Neural progenitor cell (in vitro differentiated cells): Measurements from ENCODE around the gene SEMA6C. TPM values are rescaled to one million over a fixed set of nuclear protein-coding genes. Genes with fewer than 3 reads are reported as not detected.
"Not testable (repeated sequence)": the region's sequence is repeated elsewhere in the genome, so short reads cannot be mapped to it uniquely, and the experiment has no call there.

Experiments used
- DNase-seq: peaks from one replicate; pipeline ENCODE4 v3.0.0-alpha.2; 2016; ENCODE audit warnings: low spot score
- H2AFZ ChIP-seq: fragments of 200-600 bp; sonication (generic); replicated peaks from 2 replicates; pipeline ENCODE4 v1.6.1; 2016; ENCODE audit warnings: antibody characterized with exemption
- H3F3A ChIP-seq: fragments of 200-600 bp; sonication (generic); 2 replicates; pipeline ENCODE4 v1.6.1; 2016; ENCODE audit warnings: antibody characterized with exemption, low read depth
- H3K27ac ChIP-seq: fragments of 200-600 bp; sonication (generic); 2 replicates; pipeline ENCODE4 v1.5.1; 2016; ENCODE audit warnings: mild to moderate bottlenecking
- H3K27me3 ChIP-seq: fragments of 200-600 bp; sonication (generic); 2 replicates; pipeline ENCODE4 v1.6.1; 2016; ENCODE audit warnings: mild to moderate bottlenecking, moderate library complexity
- H3K36me3 ChIP-seq: fragments of 200-600 bp; sonication (generic); 2 replicates; pipeline ENCODE4 v1.5.1; 2016
- H3K4me1 ChIP-seq: fragments of 200-600 bp; sonication (generic); 2 replicates; pipeline ENCODE4 v1.6.1; 2016; ENCODE audit warnings: mixed run types
- H3K4me2 ChIP-seq: fragments of 200-600 bp; sonication (generic); 2 replicates; pipeline ENCODE4 v1.6.1; 2016
- H3K4me3 ChIP-seq: fragments of 200-600 bp; sonication (generic); 2 replicates; pipeline ENCODE4 v1.5.1; 2016
- H3K79me2 ChIP-seq: fragments of 200-600 bp; sonication (generic); 2 replicates; pipeline ENCODE4 v1.6.1; 2016; ENCODE audit warnings: low read depth
- H3K9ac ChIP-seq: fragments of 200-600 bp; sonication (generic); 2 replicates; pipeline ENCODE4 v1.6.1; 2016
- H3K9me3 ChIP-seq: fragments of 200-600 bp; sonication (generic); 2 replicates; pipeline ENCODE4 v1.5.1; 2016; ENCODE audit warnings: low read depth
- H4K20me1 ChIP-seq: fragments of 200-600 bp; sonication (generic); 2 replicates; pipeline ENCODE4 v1.6.1; 2016; ENCODE audit warnings: low read depth
- H3K27ac Mint-ChIP-seq: 3 replicates; pipeline ENCODE4 v1.8.0; 2021; ENCODE audit warnings: mixed read lengths
- H3K27me3 Mint-ChIP-seq: 2 replicates; pipeline ENCODE4 v1.8.0; 2022; ENCODE audit warnings: low read depth, mild to moderate bottlenecking, inconsistent platforms, moderate library complexity, mixed read lengths; ENCODE audit not compliant: insufficient read depth
- H3K36me3 Mint-ChIP-seq: 3 replicates; pipeline ENCODE4 v1.8.0; 2021; ENCODE audit warnings: mixed read lengths
- H3K4me1 Mint-ChIP-seq: 3 replicates; pipeline ENCODE4 v1.8.0; 2021; ENCODE audit warnings: mixed read lengths
- H3K4me3 Mint-ChIP-seq: 3 replicates; pipeline ENCODE4 v1.8.0; 2021; ENCODE audit warnings: mild to moderate bottlenecking, moderate library complexity, mixed read lengths
- H3K9me3 Mint-ChIP-seq: 3 replicates; pipeline ENCODE4 v1.8.0; 2020; ENCODE audit warnings: mixed read lengths
- CTCF ChIP-seq: fragments of 200-600 bp; sonication (generic); IDR thresholded peaks from 2 replicates; pipeline ENCODE4 v1.5.1; 2017; ENCODE audit warnings: antibody characterized with exemption, mild to moderate bottlenecking
- EZH2 ChIP-seq: fragments of 200-600 bp; sonication (generic); IDR thresholded peaks from 2 replicates; pipeline ENCODE4 v1.6.1; 2017; ENCODE audit warnings: antibody characterized with exemption, mild to moderate bottlenecking, moderate library complexity
- EZH2phosphoT487 ChIP-seq: fragments of 200-600 bp; sonication (generic); IDR thresholded peaks from 2 replicates; pipeline ENCODE4 v1.6.1; 2017; ENCODE audit warnings: antibody characterized with exemption
- total RNA-seq: library from RNA; depleted of rRNA; stranded (reverse); fragments of >200 nt; gene quantifications from 2 replicates; pipeline ENCODE4 v1.2.3, GENCODE V29; 2015; ENCODE audit warnings: low replicate concordance

The SEMA6C gene
- total RNA-seq, 1 donor from 2014 or later: 5.6 TPM

- no peaks in the 10 kb centered on the region for H3K36me3 Mint-ChIP-seq
- Histone ChIP-seq H2AFZ (no peak overlapping the region), H3K4me3 (no peak overlapping the region), H4K20me1 (no peaks in the 10 kb centered on the region), H3K79me2 (no peaks in the 10 kb centered on the region), H3K9me3 (no peaks in the 10 kb centered on the region), H3K4me1 (no peaks in the 10 kb centered on the region), H3K9ac (no peak overlapping the region), H3K27me3 (no peaks in the 10 kb centered on the region), H3K4me2 (no peak overlapping the region), H3K36me3 (no peaks in the 10 kb centered on the region), H3K27ac (no peak overlapping the region), H3F3A (no peaks in the 10 kb centered on the region)
- TF ChIP-seq EZH2phosphoT487: no peak
- no peak for TF ChIP-seq EZH2
- TF ChIP-seq CTCF: no peak
- no peak overlapping the region for H3K4me3 Mint-ChIP-seq
- no peaks in the 10 kb centered on the region for H3K9me3 Mint-ChIP-seq
- H3K4me1 Mint-ChIP-seq: no peaks in the 10 kb centered on the region
- H3K27me3 Mint-ChIP-seq: no peaks in the 10 kb centered on the region
- no peak overlapping the region for H3K27ac Mint-ChIP-seq
- no peak for DNase-seq
Measured at GRCh38 chr1:151098126-151098525, 48.3 kb downstream of the SEMA6C start.

GRCh38 chr1:151097426-151097825, 49.0 kb downstream of the SEMA6C start:
- not testable (repeated sequence) for DNase-seq, H3K79me2 ChIP-seq, H3K9me3 Mint-ChIP-seq, H2AFZ ChIP-seq, H3K27ac Mint-ChIP-seq, H3K27ac ChIP-seq, H3K36me3 Mint-ChIP-seq, H3K4me1 ChIP-seq, H3K4me2 ChIP-seq, H3K4me3 Mint-ChIP-seq, H3K27me3 ChIP-seq, H3K4me3 ChIP-seq, H3K4me1 Mint-ChIP-seq, H3K36me3 ChIP-seq, H4K20me1 ChIP-seq, H3K9ac ChIP-seq, H3K9me3 ChIP-seq, H3F3A ChIP-seq, H3K27me3 Mint-ChIP-seq

GRCh38 chr1:151085953-151086559, 60.4 kb downstream of the SEMA6C start:
- H3K9me3 Mint-ChIP-seq: no peaks in the 10 kb centered on the region
- no peaks in the 10 kb centered on the region for H3K27me3 Mint-ChIP-seq
- TF ChIP-seq CTCF (no peak), EZH2phosphoT487 (no peak), EZH2 (no peak)
- H3K4me1 Mint-ChIP-seq: no peaks in the 10 kb centered on the region
- H3K4me2 ChIP-seq: no peak overlapping the region
- H3K4me1 ChIP-seq: no peaks in the 10 kb centered on the region
- H3K27ac ChIP-seq: no peak overlapping the region
- H3F3A ChIP-seq: no peaks in the 10 kb centered on the region
- H3K4me3 ChIP-seq: no peak overlapping the region
- no peaks in the 10 kb centered on the region for H3K9me3 ChIP-seq
- no peaks in the 10 kb centered on the region for H3K27me3 ChIP-seq
- H2AFZ ChIP-seq: no peak overlapping the region
- H3K4me3 Mint-ChIP-seq: no peak overlapping the region
- no peak for DNase-seq
- no peak overlapping the region for H3K9ac ChIP-seq
- H3K27ac Mint-ChIP-seq: no peak overlapping the region
- H3K36me3 ChIP-seq: no peaks in the 10 kb centered on the region
- no peaks in the 10 kb centered on the region for H4K20me1 ChIP-seq
- H3K79me2 ChIP-seq: no peaks in the 10 kb centered on the region
- no peaks in the 10 kb centered on the region for H3K36me3 Mint-ChIP-seq

Other genes starting within 250 kb of the SEMA6C start
- 63.4 and 79.5 TPM in 2 replicates for gene SETDB1, start 220.3 kb downstream of the SEMA6C start, total RNA-seq
- gene CERS2, start 171.8 kb downstream of the SEMA6C start, total RNA-seq: 104 and 122 TPM in 2 replicates
- 0.77 TPM in 1 of 2 replicates, not detected in the other for gene ANXA9, start 164.3 kb downstream of the SEMA6C start, total RNA-seq
- 8.5 and 15.8 TPM in 2 replicates for gene MINDY1, start 139.7 kb downstream of the SEMA6C start, total RNA-seq
- gene PRUNE1, start 138.2 kb downstream of the SEMA6C start, total RNA-seq: 27.0 and 33.0 TPM in 2 replicates
- 0.97 and 1.0 TPM in 2 replicates for gene BNIPL, start 110.0 kb downstream of the SEMA6C start, total RNA-seq
- gene C1orf56, start 98.9 kb downstream of the SEMA6C start, total RNA-seq: 2.9 and 5.5 TPM in 2 replicates
- gene CDC42SE1, start 87.0 kb downstream of the SEMA6C start, total RNA-seq: 50.7 and 54.9 TPM in 2 replicates
- 27.9 and 37.0 TPM in 2 replicates for gene MLLT11, start 86.2 kb downstream of the SEMA6C start, total RNA-seq
- gene GABPB2, start 75.9 kb downstream of the SEMA6C start, total RNA-seq: 6.5 and 6.9 TPM in 2 replicates
- gene TNFAIP8L2, start 10.0 kb upstream of the SEMA6C start, total RNA-seq: not detected in 2 replicates
- gene LYSMD1, start 19.3 kb upstream of the SEMA6C start, total RNA-seq: 15.5 and 18.9 TPM in 2 replicates
- gene SCNM1, start 19.5 kb upstream of the SEMA6C start, total RNA-seq: 22.0 and 25.3 TPM in 2 replicates
- gene TMOD4, start 29.4 kb upstream of the SEMA6C start, total RNA-seq: not detected in 2 replicates
- 107 and 117 TPM in 2 replicates for gene VPS72, start 43.6 kb upstream of the SEMA6C start, total RNA-seq
- 81.2 and 90.6 TPM in 2 replicates for gene PIP5K1A, start 51.9 kb upstream of the SEMA6C start, total RNA-seq
- gene PSMD4, start 108.1 kb upstream of the SEMA6C start, total RNA-seq: 123 and 162 TPM in 2 replicates
- gene ZNF687, start 135.7 kb upstream of the SEMA6C start, total RNA-seq: 20.2 and 43.1 TPM in 2 replicates
- 19.0 and 33.5 TPM in 2 replicates for gene PI4KB, start 180.8 kb upstream of the SEMA6C start, total RNA-seq
- 87.5 and 108 TPM in 2 replicates for gene RFX5, start 200.6 kb upstream of the SEMA6C start, total RNA-seq
- gene SELENBP1, start 226.1 kb upstream of the SEMA6C start, total RNA-seq: 38.5 and 63.2 TPM in 2 replicates